Measurements from ENCODE around the gene CDH11. TPM values are rescaled to one million over a fixed set of nuclear protein-coding genes. Genes with fewer than 3 reads are reported as not detected.

Gene CDH11
- total RNA-seq, 2 experiments from 2014 or later = not detected

- CTCF ChIA-PET = no interaction called here
- Histone ChIP-seq H3K36me3 (ENCODE audit: insufficient read depth, low read length) (no peaks in the 10 kb centered on the region), H3K4me3 (ENCODE audit: low read length) (no peak overlapping the region), H3K9me3 (ENCODE audit: control insufficient read depth in 1 of 2, insufficient read depth in 1 of 2, low read length in 2 of 2) (peaks cover 0 to 7% of the 10 kb centered on the region in 2 experiments), H3K27me3 (ENCODE audit: control insufficient read depth in 1 of 2, insufficient read depth in 2 of 2, low read length in 2 of 2) (no peaks in the 10 kb centered on the region), H3K27ac (ENCODE audit: low read depth in 1 of 2, low read length in 2 of 2) (no peak overlapping the region), H3K4me1 (ENCODE audit: insufficient read depth, low read length) (no peaks in the 10 kb centered on the region)
- POLR2A ChIA-PET = no interaction called here
- Mint-ChIP-seq H3K36me3 (ENCODE audit: low read depth) (no peaks in the 10 kb centered on the region), H3K4me1 (ENCODE audit: low read depth) (no peaks in the 10 kb centered on the region), H3K4me3 (no peak overlapping the region), H3K27ac (no peak overlapping the region), H3K27me3 (no peaks in the 10 kb centered on the region), H3K9me3 (peaks cover 8% of the 10 kb centered on the region)
- no peak for TF ChIP-seq CTCF (IDR thresholded peaks at IDR 0.05)
- ATAC-seq (ENCODE audit: poor library complexity) (no peak), DNase-seq (no peak)
- intact Hi-C loops (cut with DNase I, micrococcal nuclease) = no loop called here
These were observed 109.5 kb downstream of the CDH11 start for GRCh38 chr16:65012357-65012756.

GRCh38 chr16:65010125-65010524 lies 111.7 kb downstream of the CDH11 start:
- no peak overlapping the region for H3K4me3 ChIP-seq (ENCODE audit: low read length)
- Mint-ChIP-seq H3K4me3 (no peak overlapping the region), H3K36me3 (ENCODE audit: low read depth) (no peaks in the 10 kb centered on the region), H3K27ac (no peak overlapping the region), H3K27me3 (no peaks in the 10 kb centered on the region), H3K4me1 (ENCODE audit: low read depth) (no peaks in the 10 kb centered on the region), H3K9me3 (peaks cover 14% of the 10 kb centered on the region)
- ChIA-PET CTCF (no interaction called here), POLR2A (no interaction called here)
- no peak for ATAC-seq (ENCODE audit: poor library complexity)
- no peaks in the 10 kb centered on the region for H3K9me3 ChIP-seq (ENCODE audit: control insufficient read depth in 1 of 2, insufficient read depth in 1 of 2, low read length in 2 of 2)
- intact Hi-C loops (cut with DNase I, micrococcal nuclease) = no loop called here
- TF ChIP-seq CTCF (IDR thresholded peaks at IDR 0.05) = no peak
- no peaks in the 10 kb centered on the region for H3K27me3 ChIP-seq (ENCODE audit: control insufficient read depth in 1 of 2, insufficient read depth in 2 of 2, low read length in 2 of 2)
- no peaks in the 10 kb centered on the region for H3K4me1 ChIP-seq (ENCODE audit: insufficient read depth, low read length)
- no peaks in the 10 kb centered on the region for H3K36me3 ChIP-seq (ENCODE audit: insufficient read depth, low read length)
- no peak overlapping the region for H3K27ac ChIP-seq (ENCODE audit: low read depth in 1 of 2, low read length in 2 of 2)
- no peak for DNase-seq

- no peak overlapping the region for H3K27ac Mint-ChIP-seq
- intact Hi-C loops (cut with DNase I, micrococcal nuclease) = no loop called here
- H3K4me1 Mint-ChIP-seq (ENCODE audit: low read depth) = no peaks in the 10 kb centered on the region
- H3K4me3 ChIP-seq (ENCODE audit: low read length) = no peak overlapping the region
- DNase-seq (no peak), ATAC-seq (ENCODE audit: poor library complexity) (no peak)
- H3K4me3 Mint-ChIP-seq = no peak overlapping the region
- no peaks in the 10 kb centered on the region for H3K4me1 ChIP-seq (ENCODE audit: insufficient read depth, low read length)
- H3K9me3 Mint-ChIP-seq = peaks cover 9% of the 10 kb centered on the region
- no peak overlapping the region for H3K27ac ChIP-seq (ENCODE audit: low read depth in 1 of 2, low read length in 2 of 2)
- H3K36me3 Mint-ChIP-seq (ENCODE audit: low read depth) = no peaks in the 10 kb centered on the region
- ChIA-PET CTCF (no interaction called here), POLR2A (no interaction called here)
- no peak for TF ChIP-seq CTCF (IDR thresholded peaks at IDR 0.05)
- H3K27me3 Mint-ChIP-seq = no peaks in the 10 kb centered on the region
- H3K27me3 ChIP-seq (ENCODE audit: control insufficient read depth in 1 of 2, insufficient read depth in 2 of 2, low read length in 2 of 2) = peaks cover 0 to 2% of the 10 kb centered on the region in 2 experiments
- peaks cover 0 to 13% of the 10 kb centered on the region in 2 experiments for H3K9me3 ChIP-seq (ENCODE audit: control insufficient read depth in 1 of 2, insufficient read depth in 1 of 2, low read length in 2 of 2)
- no peaks in the 10 kb centered on the region for H3K36me3 ChIP-seq (ENCODE audit: insufficient read depth, low read length)
These were observed 116.2 kb downstream of the CDH11 start for GRCh38 chr16:65005696-65006095.

All from CD4-positive, alpha-beta T cell (primary cell).